H9 (cell line): ENCODE data around the gene HSD17B8. TPM values are rescaled to one million over a fixed set of nuclear protein-coding genes. Genes with fewer than 3 reads are reported as not detected.

Experiments used
- DNase-seq: peaks from one replicate; pipeline ENCODE4 v3.0.0-alpha.2; 2017
- H2AFZ ChIP-seq: one replicate; pipeline ENCODE4 v1.6.1; 2013; ENCODE audit warnings: mild to moderate bottlenecking, low read length, control low read depth, moderate library complexity
- H2AK5ac ChIP-seq: 2 replicates; pipeline ENCODE4 v1.6.1; 2013; ENCODE audit warnings: low read length, control low read depth, mixed read lengths; ENCODE audit not compliant: insufficient read length
- H2BK120ac ChIP-seq: one replicate; pipeline ENCODE4 v1.6.1; 2013; ENCODE audit warnings: low read depth, mild to moderate bottlenecking, low read length, control low read depth, inconsistent platforms; ENCODE audit not compliant: poor library complexity, severe bottlenecking
- H2BK12ac ChIP-seq: 2 replicates; pipeline ENCODE4 v1.6.1; 2013; ENCODE audit warnings: low read length, control low read depth, mixed read lengths, low read depth; ENCODE audit not compliant: insufficient read length
- H2BK15ac ChIP-seq: 2 replicates; pipeline ENCODE4 v1.6.1; 2013; ENCODE audit warnings: low read depth, low read length, control low read depth
- H2BK20ac ChIP-seq: one replicate; pipeline ENCODE4 v1.6.1; 2013; ENCODE audit warnings: low read depth, mild to moderate bottlenecking, low read length, control low read depth, inconsistent platforms; ENCODE audit not compliant: poor library complexity, severe bottlenecking
- H2BK5ac ChIP-seq: 2 replicates; pipeline ENCODE4 v1.6.1; 2013; ENCODE audit warnings: low read length, control low read depth, mixed read lengths; ENCODE audit not compliant: insufficient read length
- H3K14ac ChIP-seq: 2 replicates; pipeline ENCODE4 v1.6.1; 2013; ENCODE audit warnings: low read length, control low read depth; ENCODE audit not compliant: insufficient read depth
- H3K18ac ChIP-seq: 2 replicates; pipeline ENCODE4 v1.6.1; 2013; ENCODE audit warnings: low read depth, mild to moderate bottlenecking, mixed read lengths, low read length, control low read depth; ENCODE audit not compliant: insufficient read length
- H3K23ac ChIP-seq: 2 replicates; pipeline ENCODE4 v1.6.1; 2013; ENCODE audit warnings: low read length, control low read depth, mixed read lengths, low read depth; ENCODE audit not compliant: insufficient read length
- H3K23me2 ChIP-seq: 2 replicates; pipeline ENCODE4 v1.6.1; 2013; ENCODE audit warnings: low read depth, mild to moderate bottlenecking, mixed read lengths, low read length, control low read depth; ENCODE audit not compliant: insufficient read length, poor library complexity, severe bottlenecking
- H3K27ac ChIP-seq: 2 replicates; pipeline ENCODE4 v1.5.1; 2013; ENCODE audit warnings: low read length, control low read depth, mixed read lengths, low read depth; ENCODE audit not compliant: insufficient read length
- H3K27me3 ChIP-seq: 2 replicates; pipeline ENCODE4 v1.6.1; 2013; ENCODE audit warnings: low read length, control low read depth, inconsistent platforms; ENCODE audit not compliant: insufficient read depth
- H3K4ac ChIP-seq: 2 replicates; pipeline ENCODE4 v1.6.1; 2013; ENCODE audit warnings: low read depth, mild to moderate bottlenecking, control low read depth, inconsistent platforms, low read length, moderate library complexity
- H3K4me1 ChIP-seq: 2 replicates; pipeline ENCODE4 v1.6.1; 2013; ENCODE audit warnings: low read length, control low read depth, inconsistent platforms; ENCODE audit not compliant: insufficient read depth
- H3K4me2 ChIP-seq: 2 replicates; pipeline ENCODE4 v1.6.1; 2013; ENCODE audit warnings: low read length, control low read depth, mixed read lengths; ENCODE audit not compliant: insufficient read length, insufficient read depth
- H3K56ac ChIP-seq: 2 replicates; pipeline ENCODE4 v1.6.1; 2013; ENCODE audit warnings: low read depth, mild to moderate bottlenecking, mixed read lengths, low read length, control low read depth; ENCODE audit not compliant: insufficient read length
- H3K79me1 ChIP-seq: 2 replicates; pipeline ENCODE4 v1.6.1; 2013; ENCODE audit warnings: low read depth, mild to moderate bottlenecking, moderate library complexity, low read length, control low read depth, inconsistent platforms; ENCODE audit not compliant: insufficient read depth, poor library complexity, severe bottlenecking
- H3K79me2 ChIP-seq: 2 replicates; pipeline ENCODE4 v1.6.1; 2013; ENCODE audit warnings: low read length, control low read depth, inconsistent platforms; ENCODE audit not compliant: insufficient read depth
- H3K9ac ChIP-seq: 2 replicates; pipeline ENCODE4 v1.6.1; 2013; ENCODE audit warnings: low read length, control low read depth, mixed read lengths; ENCODE audit not compliant: insufficient read length; ENCODE audit errors: extremely low read depth
- H3K9me3 ChIP-seq: one replicate; pipeline ENCODE4 v1.6.1; 2013; ENCODE audit warnings: low read depth, low read length, inconsistent platforms; ENCODE audit not compliant: control insufficient read depth
- H3T11ph ChIP-seq: one replicate; pipeline ENCODE4 v1.6.1; 2013; ENCODE audit warnings: mild to moderate bottlenecking, low read length, control low read depth, inconsistent platforms
- H4K20me1 ChIP-seq: one replicate; pipeline ENCODE4 v1.6.1; 2013; ENCODE audit not compliant: control insufficient read depth, insufficient read length, insufficient read depth
- H4K5ac ChIP-seq: 2 replicates; pipeline ENCODE4 v1.6.1; 2013; ENCODE audit warnings: low read depth, mild to moderate bottlenecking, mixed read lengths, low read length, control low read depth; ENCODE audit not compliant: insufficient read length
- H4K8ac ChIP-seq: replicated peaks from 2 replicates; pipeline ENCODE4 v1.6.1; 2013; ENCODE audit warnings: low read length, control low read depth, mixed read lengths, low read depth; ENCODE audit not compliant: insufficient read length
- H4K91ac ChIP-seq: 2 replicates; pipeline ENCODE4 v1.6.1; 2013; ENCODE audit warnings: low read depth, mild to moderate bottlenecking, moderate library complexity, mixed read lengths, low read length, control low read depth; ENCODE audit not compliant: insufficient read length
- H3K27ac Mint-ChIP-seq, 3 experiments: 2 replicates in 2 of 3; 3 replicates in 1 of 3; pipeline ENCODE4 v1.8.0; 2020 to 2021; ENCODE audit warnings: mixed read lengths in 3 of 3, mild to moderate bottlenecking in 1 of 3, moderate library complexity in 1 of 3
- H3K27me3 Mint-ChIP-seq: 2 replicates; pipeline ENCODE4 v1.8.0; 2021; ENCODE audit warnings: low read depth, mild to moderate bottlenecking, moderate library complexity, mixed read lengths
- H3K36me3 Mint-ChIP-seq, 3 experiments: 2 replicates in 2 of 3; 3 replicates in 1 of 3; pipeline ENCODE4 v1.8.0; 2020 to 2021; ENCODE audit warnings: low read depth in 3 of 3, mixed read lengths in 3 of 3; ENCODE audit not compliant: insufficient read depth in 1 of 3
- H3K4me1 Mint-ChIP-seq, 2 experiments: 2 replicates each; pipeline ENCODE4 v1.8.0; 2020; ENCODE audit warnings: mixed read lengths in 2 of 2
- H3K4me3 Mint-ChIP-seq, 2 experiments: 2 replicates in 1 of 2; 3 replicates in 1 of 2; pipeline ENCODE4 v1.8.0; 2020 to 2021; ENCODE audit warnings: mild to moderate bottlenecking in 2 of 2, mixed read lengths in 2 of 2, moderate library complexity in 1 of 2
- H3K9me3 Mint-ChIP-seq, 2 experiments: 2 replicates in 1 of 2; 3 replicates in 1 of 2; pipeline ENCODE4 v1.8.0; 2020; ENCODE audit warnings: mild to moderate bottlenecking in 2 of 2, mixed read lengths in 2 of 2, moderate library complexity in 1 of 2
- CTCF ChIP-seq: fragments of 200-600 bp; sonication (generic); conservative IDR thresholded peaks from 3 replicates; pipeline ENCODE4 v1.8.0; 2021; ENCODE audit warnings: antibody characterized with exemption, mild to moderate bottlenecking
- WGBS: extraction: QIAGEN DNeasy Blood & Tissue Kit; methylation state at CpG from one replicate; pipeline ENCODE4 v1.1.7; 2013; ENCODE audit warnings: missing lambda C conversion rate, low lambda C conversion rate, mixed read lengths; ENCODE audit not compliant: insufficient read length; ENCODE audit errors: extremely low coverage; 5-methylcytosine and 5-hydroxymethylcytosine counted together
- total RNA-seq: library from RNA; stranded (reverse); gene quantifications from 2 replicates; pipeline ENCODE4 v1.2.1, GENCODE V29; 2021

HSD17B8 gene
- total RNA-seq, 1 experiment from 2014 or later: 7.1 TPM

DNA sequence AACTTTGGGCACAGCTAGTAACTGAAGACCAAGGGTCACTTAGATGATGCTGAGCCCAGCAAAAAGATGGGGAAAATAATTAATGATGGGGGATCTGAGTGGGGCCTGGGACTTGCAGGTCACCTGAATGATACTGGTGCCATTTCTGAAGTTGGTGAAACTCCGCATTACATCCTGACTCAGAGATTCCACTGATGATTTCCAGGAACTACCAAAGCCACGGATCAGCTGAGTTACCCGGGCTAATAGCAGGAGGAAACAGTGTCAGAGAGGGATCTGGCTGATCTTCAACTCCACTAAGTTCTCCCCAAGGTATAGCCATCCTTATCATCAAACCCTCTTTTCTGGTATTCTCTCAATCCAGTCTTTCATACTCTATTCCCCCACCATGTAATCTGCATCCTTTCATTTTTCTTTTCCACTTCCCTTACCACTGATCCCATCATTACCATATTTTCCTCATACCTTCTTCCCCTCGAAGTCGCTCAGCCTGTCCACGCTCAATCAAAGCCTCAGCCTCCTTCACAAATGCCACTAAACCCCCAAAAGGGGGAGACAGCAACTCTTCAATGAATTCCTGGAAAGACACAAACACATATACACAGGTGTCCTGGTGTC, 47.0 kb downstream of the HSD17B8 start:
- DNase-seq: no peak
- H3K79me2 ChIP-seq: no peaks in the 10 kb centered on the region
- H2AK5ac ChIP-seq: no peak overlapping the region
- H2BK5ac ChIP-seq: no peak overlapping the region
- H3K27me3 Mint-ChIP-seq: peaks cover 23% of the 10 kb centered on the region
- H3K4me1 Mint-ChIP-seq: peaks cover 20 to 24% of the 10 kb centered on the region in 2 experiments
- H3K9me3 Mint-ChIP-seq: no peaks in the 10 kb centered on the region; a peak in 1 of 5 replicates
- no peak overlapping the region for H3K56ac ChIP-seq
- no peak overlapping the region for H4K8ac ChIP-seq
- no peak overlapping the region for H3T11ph ChIP-seq
- H2BK20ac ChIP-seq: no peak overlapping the region
- no peak overlapping the region for H3K4ac ChIP-seq
- H3K18ac ChIP-seq: no peak overlapping the region
- H3K23me2 ChIP-seq: peaks cover 17% of the 10 kb centered on the region
- H2BK15ac ChIP-seq: no peak overlapping the region
- no peak overlapping the region; a peak in 1 of 5 replicates for H3K4me3 Mint-ChIP-seq
- H4K91ac ChIP-seq: no peak overlapping the region
- H3K9me3 ChIP-seq: no peaks in the 10 kb centered on the region
- H4K20me1 ChIP-seq: no peaks in the 10 kb centered on the region
- 100% methylated on average over 3 of the region's 6 CpGs for WGBS
- no peaks in the 10 kb centered on the region; the same call in 1 of the 2 replicates for H3K27me3 ChIP-seq
- no peak overlapping the region for H3K14ac ChIP-seq
- H3K9ac ChIP-seq: no peak overlapping the region
- H3K36me3 Mint-ChIP-seq: peaks cover 10 to 29% (median 23%) of the 10 kb centered on the region in 3 experiments; a peak in 6 of 7 replicates
- no peak for TF ChIP-seq CTCF
- H2AFZ ChIP-seq: no peak overlapping the region
- no peaks in the 10 kb centered on the region; the same call in 1 of the 2 replicates for H3K4me1 ChIP-seq
- no peaks in the 10 kb centered on the region for H3K79me1 ChIP-seq
- no peak overlapping the region for H2BK12ac ChIP-seq
- H4K5ac ChIP-seq: no peak overlapping the region
- no peak overlapping the region for H2BK120ac ChIP-seq
- no peak overlapping the region for H3K4me2 ChIP-seq
- no peak overlapping the region for H3K27ac Mint-ChIP-seq
- H3K23ac ChIP-seq: no peak overlapping the region
- H3K27ac ChIP-seq: no peak overlapping the region
